GM21576 (cell line): ENCODE data around the gene DDX51.
A peak's percentile ranks its signal among the peaks of the same experiment; 100 is the strongest.
"Not testable (repeated sequence)": the region's sequence is repeated elsewhere in the genome, so short reads cannot be mapped to it uniquely, and the experiment has no call there.

Experiments used
- ATAC-seq: cut with Tn5 transposase; IDR thresholded peaks from one replicate; pipeline ENCODE4 v1.9.1; 2021; ENCODE audit warnings: mild to moderate bottlenecking, moderate library complexity; ENCODE audit not compliant: unreplicated experiment

The DDX51 gene

DNA sequence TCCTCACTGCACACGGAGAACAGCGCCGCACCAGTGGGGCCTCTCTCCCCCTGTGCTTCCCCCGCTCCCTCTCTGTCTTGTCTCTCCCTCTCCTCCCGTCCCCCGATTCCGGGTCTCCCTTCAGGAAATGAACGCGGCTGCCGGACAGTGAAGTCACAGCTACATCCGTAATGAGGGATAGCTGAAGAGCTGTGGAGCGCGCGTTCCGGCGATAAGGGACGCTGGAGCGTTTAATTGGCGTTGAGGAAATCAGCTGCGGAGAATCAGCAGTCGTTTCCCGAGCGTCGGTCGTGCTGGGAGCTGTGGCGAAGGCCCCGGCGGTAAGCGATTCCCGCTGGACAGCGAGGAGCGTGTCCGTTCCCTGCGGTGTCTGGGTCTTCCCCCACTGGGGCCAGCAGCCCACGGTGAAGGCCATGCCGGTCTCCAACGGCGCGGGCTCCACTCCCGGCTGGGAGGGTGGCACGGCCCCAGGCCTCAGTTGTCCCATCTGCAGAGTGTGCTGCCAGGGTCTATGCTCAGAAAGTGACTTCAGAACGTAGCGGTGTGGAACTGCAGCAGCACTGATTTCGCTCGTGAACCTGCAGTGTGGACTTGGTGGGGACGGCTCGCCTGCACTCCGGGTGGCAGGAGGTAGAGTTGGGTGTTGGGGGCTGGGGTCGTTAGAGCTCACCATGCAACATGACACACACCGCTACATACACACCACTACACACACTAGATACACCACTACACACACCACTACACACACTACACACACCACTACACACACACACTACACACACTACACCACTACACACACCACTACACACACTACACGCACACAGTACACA is 11.0 kb upstream of the DDX51 start:
- ATAC-seq: no peak

DNA sequence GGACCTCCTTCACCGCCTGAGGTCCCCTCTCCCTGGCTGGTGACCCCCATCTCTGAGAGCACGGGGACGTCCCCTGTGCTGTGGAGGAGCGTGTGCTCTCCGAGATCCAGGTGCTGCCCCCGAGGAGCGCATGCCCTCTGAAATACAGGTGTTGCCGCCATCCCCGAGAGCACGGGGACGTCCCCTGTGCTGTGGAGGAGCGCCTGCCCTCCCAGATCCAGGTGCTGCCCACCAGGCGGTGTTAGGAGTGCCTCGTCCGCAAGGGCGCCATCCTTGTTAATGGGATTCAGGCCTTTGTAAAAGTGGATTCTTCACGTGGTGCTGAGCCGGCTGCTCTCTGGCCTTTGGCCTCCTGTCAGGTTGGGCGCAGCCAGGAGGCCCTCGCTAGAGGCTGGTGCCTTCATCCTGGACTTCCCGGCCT is 10.2 kb upstream of the DDX51 start:
- ATAC-seq: no peak

GRCh38 chr12:132153501-132154340 is 9.6 kb upstream of the DDX51 start:
- ATAC-seq: peak; percentile 75

DNA sequence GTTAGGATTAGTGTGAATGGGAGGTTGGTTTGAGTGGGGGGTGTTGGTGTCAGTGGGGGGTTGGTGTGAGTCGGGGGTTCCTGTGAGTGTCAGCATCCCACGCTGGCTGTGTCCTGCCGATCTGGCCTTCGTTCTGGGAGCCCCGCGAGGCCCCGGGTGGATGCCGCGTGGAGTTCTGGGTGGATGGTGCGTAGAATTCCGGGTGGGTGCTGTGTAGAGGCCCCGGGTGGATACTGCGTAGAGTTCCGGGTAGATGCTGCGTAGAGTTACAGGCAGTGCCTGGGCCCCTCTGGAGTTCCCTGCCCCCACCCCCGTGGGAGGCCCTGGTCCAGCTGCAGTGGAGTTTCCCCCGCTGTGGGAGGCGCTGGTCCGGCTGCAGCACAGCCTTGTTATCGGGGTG is 8.8 kb upstream of the DDX51 start:
- no peak for ATAC-seq

GRCh38 chr12:132152411-132152821 is 8.3 kb upstream of the DDX51 start:
- ATAC-seq: no peak

GRCh38 chr12:132151766-132152410 is 7.8 kb upstream of the DDX51 start:
- ATAC-seq: no peak

DNA sequence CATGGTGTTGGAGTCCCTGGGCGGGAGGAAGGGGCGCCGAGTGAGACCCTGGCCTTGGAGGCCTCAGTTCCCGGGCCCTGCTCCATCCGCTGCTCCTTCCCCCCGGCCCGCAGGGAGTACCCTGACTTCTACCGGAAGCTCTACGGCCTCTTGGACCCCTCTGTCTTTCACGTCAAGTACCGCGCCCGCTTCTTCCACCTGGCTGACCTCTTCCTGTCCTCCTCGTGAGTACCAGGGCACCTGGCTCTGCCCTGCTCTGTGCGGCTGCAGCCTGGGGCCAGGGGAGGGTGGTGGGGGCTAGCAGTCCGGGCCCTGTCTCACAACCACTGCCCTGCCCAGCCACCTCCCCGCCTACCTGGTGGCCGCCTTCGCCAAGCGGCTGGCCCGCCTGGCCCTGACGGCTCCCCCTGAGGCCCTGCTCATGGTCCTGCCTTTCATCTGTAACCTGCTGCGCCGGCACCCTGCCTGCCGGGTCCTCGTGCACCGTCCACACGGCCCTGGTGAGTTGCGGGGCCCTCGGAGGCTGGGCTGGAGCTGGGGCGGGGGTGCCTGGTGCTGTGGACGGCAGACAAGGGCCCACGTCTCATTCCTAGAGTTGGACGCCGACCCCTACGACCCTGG is 7.1 kb upstream of the DDX51 start:
- ATAC-seq: no peak

DNA sequence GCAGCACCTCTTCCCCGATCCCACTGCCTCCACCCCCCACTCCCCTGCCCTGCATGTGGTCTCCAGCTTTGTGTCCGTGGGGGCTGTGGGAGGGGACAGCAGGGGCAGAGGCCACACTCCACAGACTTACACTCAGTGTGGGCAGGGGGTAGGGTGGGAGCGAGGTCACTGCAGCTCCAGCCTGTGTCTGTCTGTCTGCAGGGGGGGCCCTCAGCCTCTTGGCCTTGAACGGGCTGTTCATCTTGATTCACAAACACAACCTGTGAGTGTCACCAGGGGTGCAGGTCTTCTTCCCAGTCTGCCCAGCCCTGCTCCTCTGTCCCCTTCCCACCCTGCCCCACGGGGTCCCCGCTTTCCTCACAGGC is 6.6 kb upstream of the DDX51 start:
- ATAC-seq: no peak

- ATAC-seq: not testable (repeated sequence)
Observed at GRCh38 chr12:132149526-132149925, 5.4 kb upstream of the DDX51 start.

- no peak for ATAC-seq
Observed at GRCh38 chr12:132148368-132149045, 4.4 kb upstream of the DDX51 start.

GRCh38 chr12:132147423-132148367 is 3.6 kb upstream of the DDX51 start:
- ATAC-seq: no peak

- no peak for ATAC-seq
Observed at GRCh38 chr12:132146772-132147422, 2.8 kb upstream of the DDX51 start.

DNA sequence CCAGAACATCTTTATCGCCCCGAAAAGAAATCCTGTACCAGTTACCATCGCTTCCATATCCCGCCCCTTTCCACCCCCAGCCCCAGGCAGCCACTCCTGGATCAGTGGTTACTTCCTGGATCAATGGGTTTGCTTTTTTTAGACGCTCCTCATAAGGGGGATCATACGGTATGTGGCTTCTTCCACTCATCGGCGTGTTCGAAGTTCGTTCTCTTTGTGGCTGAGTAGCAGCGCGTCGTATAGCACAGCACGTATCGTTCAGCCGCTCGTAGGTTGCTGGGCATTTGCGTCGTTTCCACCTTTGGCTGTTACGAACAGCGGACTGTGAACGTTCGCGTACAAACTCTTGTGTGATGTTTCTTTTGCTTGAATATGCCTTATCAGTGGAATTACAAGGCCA is 2.0 kb upstream of the DDX51 start:
- no peak for ATAC-seq

DNA sequence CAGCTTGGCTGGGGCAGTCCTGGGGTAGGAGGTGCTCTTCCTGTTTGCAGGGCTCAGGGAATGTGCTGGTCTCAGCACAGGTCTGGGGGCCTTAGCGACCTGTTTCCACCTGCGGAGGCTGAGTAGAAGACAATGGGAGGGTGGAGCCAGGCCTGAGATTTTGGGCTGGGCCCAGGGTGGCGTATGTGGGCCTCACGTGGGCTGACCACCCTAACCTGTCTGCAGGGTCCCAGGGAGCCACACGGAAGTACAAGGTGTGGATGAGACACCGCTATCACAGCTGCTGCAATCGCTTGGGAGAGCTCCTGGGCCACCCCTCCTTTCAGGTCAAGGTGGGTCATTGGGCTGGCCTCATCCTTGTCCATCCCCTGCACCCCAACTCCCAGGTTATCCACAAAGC is 1.2 kb upstream of the DDX51 start:
- ATAC-seq: no peak

DNA sequence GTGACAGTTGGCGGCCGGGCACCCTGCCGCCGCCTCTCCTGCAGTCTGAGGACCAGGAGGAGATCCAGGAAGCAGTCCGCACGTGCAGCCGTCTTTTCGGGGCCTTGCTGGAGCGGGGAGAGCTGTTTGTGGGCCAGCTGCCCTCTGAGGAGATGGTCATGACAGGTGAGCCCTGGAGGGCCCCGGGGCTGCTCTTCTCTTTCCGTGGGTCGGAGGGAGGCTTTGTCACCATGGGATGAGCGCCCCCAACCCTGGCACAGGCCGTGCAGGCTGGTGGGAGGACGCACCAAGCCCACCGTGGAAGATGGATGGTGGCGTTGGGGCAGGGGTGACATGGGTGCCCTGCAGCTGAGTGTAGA is 670 bp upstream of the DDX51 start:
- ATAC-seq: no peak

GRCh38 chr12:132143336-132144071 is 615 bp downstream of the DDX51 start:
- peak; percentile 25 for ATAC-seq

- ATAC-seq: no peak
Observed at GRCh38 chr12:132142679-132143335, 1.3 kb downstream of the DDX51 start.
